ENCODE measurements around the gene KNCN. TPM values are rescaled to one million over a fixed set of nuclear protein-coding genes. Genes with fewer than 3 reads are reported as not detected.
A peak's percentile ranks its signal among the peaks of the same experiment; 100 is the strongest.

The KNCN gene
- total and polyA plus RNA-seq, 2 experiments from 2014 or later, result not detected

DNA sequence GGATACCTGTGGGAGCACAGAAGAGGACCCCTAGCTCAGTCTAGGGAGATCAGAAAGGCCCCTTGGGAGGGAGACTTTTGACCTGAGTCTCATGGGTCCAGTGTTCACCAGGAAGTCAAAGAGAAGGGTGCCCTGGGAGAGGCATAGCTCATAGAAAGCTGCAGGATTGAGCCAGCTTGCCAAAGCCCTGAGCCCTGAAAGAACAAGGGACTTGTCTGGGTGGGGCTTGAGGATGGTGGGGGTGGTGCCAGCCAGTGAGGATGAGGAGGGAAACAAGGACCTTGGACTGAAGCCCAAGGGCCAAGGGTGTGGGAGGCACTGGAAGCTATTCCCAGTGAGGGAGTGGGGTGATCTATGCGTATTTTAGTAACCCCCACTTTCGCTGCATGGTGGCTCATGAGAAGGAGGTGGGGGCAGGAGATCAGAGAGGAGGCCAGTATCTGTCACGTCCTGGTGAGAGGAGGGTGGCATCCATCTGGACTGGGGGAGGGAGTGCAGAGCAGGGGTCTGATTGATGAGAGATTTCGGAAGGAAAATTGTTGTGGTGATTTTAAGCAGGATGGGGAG is 33.4 kb downstream of the KNCN start:
- peaks cover 52% of the 10 kb centered on the region for H3K27me3 Mint-ChIP-seq (ENCODE audit: insufficient read depth, low read depth, poor library complexity)
- H3K4me3 Mint-ChIP-seq, result no peak overlapping the region
- Histone ChIP-seq H3K4me2 (peak overlapping the region; percentile 74), H4K20me1 (replicated peaks; ENCODE audit: insufficient read depth) (no peaks in the 10 kb centered on the region), H3K4me3 (no peak overlapping the region), H3K79me2 (replicated peaks; ENCODE audit: insufficient read depth) (no peaks in the 10 kb centered on the region), H3K27ac (ENCODE audit: low read depth) (no peak overlapping the region), H3K9me2 (ENCODE audit: insufficient read depth) (no peaks in the 10 kb centered on the region), H2AFZ (no peak overlapping the region), H3K27me3 (ENCODE audit: insufficient read depth) (peaks cover 82% of the 10 kb centered on the region), H3K36me3 (ENCODE audit: insufficient read depth) (no peaks in the 10 kb centered on the region), H3K4me1 (ENCODE audit: insufficient read depth) (peaks cover 47% of the 10 kb centered on the region), H3F3A (replicated peaks; ENCODE audit: low read depth) (0 out of 2 replicates have a peak, but pooled peaks cover 5% of the 10 kb centered on the region)
- no peak for DNase-seq (ENCODE audit: low spot score)
- peaks cover 61% of the 10 kb centered on the region for H3K4me1 Mint-ChIP-seq
- no peak overlapping the region for H3K27ac Mint-ChIP-seq
- H3K36me3 Mint-ChIP-seq (ENCODE audit: low read depth), result no peaks in the 10 kb centered on the region
- no peak for TF ChIP-seq ZNF114 (CRISPR knock-in tag; IDR thresholded peaks at IDR 0.05)
- TF ChIP-seq, protein P1, sequence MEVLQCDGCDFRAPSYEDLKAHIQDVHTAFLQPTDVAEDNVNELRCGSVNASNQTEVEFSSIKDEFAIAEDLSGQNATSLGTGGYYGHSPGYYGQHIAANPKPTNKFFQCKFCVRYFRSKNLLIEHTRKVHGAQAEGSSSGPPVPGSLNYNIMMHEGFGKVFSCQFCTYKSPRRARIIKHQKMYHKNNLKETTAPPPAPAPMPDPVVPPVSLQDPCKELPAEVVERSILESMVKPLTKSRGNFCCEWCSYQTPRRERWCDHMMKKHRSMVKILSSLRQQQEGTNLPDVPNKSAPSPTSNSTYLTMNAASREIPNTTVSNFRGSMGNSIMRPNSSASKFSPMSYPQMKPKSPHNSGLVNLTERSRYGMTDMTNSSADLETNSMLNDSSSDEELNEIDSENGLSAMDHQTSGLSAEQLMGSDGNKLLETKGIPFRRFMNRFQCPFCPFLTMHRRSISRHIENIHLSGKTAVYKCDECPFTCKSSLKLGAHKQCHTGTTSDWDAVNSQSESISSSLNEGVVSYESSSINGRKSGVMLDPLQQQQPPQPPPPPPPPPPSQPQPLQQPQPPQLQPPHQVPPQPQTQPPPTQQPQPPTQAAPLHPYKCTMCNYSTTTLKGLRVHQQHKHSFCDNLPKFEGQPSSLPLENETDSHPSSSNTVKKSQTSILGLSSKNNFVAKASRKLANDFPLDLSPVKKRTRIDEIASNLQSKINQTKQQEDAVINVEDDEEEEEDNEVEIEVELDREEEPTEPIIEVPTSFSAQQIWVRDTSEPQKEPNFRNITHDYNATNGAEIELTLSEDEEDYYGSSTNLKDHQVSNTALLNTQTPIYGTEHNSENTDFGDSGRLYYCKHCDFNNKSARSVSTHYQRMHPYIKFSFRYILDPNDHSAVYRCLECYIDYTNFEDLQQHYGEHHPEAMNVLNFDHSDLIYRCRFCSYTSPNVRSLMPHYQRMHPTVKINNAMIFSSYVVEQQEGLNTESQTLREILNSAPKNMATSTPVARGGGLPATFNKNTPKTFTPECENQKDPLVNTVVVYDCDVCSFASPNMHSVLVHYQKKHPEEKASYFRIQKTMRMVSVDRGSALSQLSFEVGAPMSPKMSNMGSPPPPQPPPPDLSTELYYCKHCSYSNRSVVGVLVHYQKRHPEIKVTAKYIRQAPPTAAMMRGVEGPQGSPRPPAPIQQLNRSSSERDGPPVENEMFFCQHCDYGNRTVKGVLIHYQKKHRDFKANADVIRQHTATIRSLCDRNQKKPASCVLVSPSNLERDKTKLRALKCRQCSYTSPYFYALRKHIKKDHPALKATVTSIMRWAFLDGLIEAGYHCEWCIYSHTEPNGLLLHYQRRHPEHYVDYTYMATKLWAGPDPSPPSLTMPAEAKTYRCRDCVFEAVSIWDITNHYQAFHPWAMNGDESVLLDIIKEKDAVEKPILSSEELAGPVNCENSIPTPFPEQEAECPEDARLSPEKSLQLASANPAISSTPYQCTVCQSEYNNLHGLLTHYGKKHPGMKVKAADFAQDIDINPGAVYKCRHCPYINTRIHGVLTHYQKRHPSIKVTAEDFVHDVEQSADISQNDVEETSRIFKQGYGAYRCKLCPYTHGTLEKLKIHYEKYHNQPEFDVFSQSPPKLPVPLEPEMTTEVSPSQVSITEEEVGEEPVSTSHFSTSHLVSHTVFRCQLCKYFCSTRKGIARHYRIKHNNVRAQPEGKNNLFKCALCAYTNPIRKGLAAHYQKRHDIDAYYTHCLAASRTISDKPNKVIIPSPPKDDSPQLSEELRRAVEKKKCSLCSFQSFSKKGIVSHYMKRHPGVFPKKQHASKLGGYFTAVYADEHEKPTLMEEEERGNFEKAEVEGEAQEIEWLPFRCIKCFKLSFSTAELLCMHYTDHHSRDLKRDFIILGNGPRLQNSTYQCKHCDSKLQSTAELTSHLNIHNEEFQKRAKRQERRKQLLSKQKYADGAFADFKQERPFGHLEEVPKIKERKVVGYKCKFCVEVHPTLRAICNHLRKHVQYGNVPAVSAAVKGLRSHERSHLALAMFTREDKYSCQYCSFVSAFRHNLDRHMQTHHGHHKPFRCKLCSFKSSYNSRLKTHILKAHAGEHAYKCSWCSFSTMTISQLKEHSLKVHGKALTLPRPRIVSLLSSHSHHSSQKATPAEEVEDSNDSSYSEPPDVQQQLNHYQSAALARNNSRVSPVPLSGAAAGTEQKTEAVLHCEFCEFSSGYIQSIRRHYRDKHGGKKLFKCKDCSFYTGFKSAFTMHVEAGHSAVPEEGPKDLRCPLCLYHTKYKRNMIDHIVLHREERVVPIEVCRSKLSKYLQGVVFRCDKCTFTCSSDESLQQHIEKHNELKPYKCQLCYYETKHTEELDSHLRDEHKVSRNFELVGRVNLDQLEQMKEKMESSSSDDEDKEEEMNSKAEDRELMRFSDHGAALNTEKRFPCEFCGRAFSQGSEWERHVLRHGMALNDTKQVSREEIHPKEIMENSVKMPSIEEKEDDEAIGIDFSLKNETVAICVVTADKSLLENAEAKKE (CRISPR knock-in tag; IDR thresholded peaks at IDR 0.05), result no peak
- no peak for TF ChIP-seq EZH2 (IDR thresholded peaks at IDR 0.05; ENCODE audit: low read depth, unreplicated experiment)
- TF ChIP-seq EZH2phosphoT487 (IDR thresholded peaks at IDR 0.05; ENCODE audit: unreplicated experiment), result no peak
- TF ChIP-seq CREB1 (CRISPR knock-in tag; IDR thresholded peaks at IDR 0.05; ENCODE audit: low read depth), result no peak
- no peak for TF ChIP-seq POLR2AphosphoS5 (IDR thresholded peaks at IDR 0.05; ENCODE audit: low read depth)
- TF ChIP-seq, protein P2, sequence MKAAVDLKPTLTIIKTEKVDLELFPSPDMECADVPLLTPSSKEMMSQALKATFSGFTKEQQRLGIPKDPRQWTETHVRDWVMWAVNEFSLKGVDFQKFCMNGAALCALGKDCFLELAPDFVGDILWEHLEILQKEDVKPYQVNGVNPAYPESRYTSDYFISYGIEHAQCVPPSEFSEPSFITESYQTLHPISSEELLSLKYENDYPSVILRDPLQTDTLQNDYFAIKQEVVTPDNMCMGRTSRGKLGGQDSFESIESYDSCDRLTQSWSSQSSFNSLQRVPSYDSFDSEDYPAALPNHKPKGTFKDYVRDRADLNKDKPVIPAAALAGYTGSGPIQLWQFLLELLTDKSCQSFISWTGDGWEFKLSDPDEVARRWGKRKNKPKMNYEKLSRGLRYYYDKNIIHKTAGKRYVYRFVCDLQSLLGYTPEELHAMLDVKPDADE (IDR thresholded peaks at IDR 0.05), result no peak
- TF ChIP-seq NANOG (IDR thresholded peaks at IDR 0.05; ENCODE audit: borderline replicate concordance), result no peak
- TF ChIP-seq STAT1 (IDR thresholded peaks at IDR 0.05; ENCODE audit: unreplicated experiment), result no peak
- TF ChIP-seq, protein P3, sequence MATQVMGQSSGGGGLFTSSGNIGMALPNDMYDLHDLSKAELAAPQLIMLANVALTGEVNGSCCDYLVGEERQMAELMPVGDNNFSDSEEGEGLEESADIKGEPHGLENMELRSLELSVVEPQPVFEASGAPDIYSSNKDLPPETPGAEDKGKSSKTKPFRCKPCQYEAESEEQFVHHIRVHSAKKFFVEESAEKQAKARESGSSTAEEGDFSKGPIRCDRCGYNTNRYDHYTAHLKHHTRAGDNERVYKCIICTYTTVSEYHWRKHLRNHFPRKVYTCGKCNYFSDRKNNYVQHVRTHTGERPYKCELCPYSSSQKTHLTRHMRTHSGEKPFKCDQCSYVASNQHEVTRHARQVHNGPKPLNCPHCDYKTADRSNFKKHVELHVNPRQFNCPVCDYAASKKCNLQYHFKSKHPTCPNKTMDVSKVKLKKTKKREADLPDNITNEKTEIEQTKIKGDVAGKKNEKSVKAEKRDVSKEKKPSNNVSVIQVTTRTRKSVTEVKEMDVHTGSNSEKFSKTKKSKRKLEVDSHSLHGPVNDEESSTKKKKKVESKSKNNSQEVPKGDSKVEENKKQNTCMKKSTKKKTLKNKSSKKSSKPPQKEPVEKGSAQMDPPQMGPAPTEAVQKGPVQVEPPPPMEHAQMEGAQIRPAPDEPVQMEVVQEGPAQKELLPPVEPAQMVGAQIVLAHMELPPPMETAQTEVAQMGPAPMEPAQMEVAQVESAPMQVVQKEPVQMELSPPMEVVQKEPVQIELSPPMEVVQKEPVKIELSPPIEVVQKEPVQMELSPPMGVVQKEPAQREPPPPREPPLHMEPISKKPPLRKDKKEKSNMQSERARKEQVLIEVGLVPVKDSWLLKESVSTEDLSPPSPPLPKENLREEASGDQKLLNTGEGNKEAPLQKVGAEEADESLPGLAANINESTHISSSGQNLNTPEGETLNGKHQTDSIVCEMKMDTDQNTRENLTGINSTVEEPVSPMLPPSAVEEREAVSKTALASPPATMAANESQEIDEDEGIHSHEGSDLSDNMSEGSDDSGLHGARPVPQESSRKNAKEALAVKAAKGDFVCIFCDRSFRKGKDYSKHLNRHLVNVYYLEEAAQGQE (IDR thresholded peaks at IDR 0.05; ENCODE audit: unreplicated experiment), result no peak
- no peak for TF ChIP-seq JUNB (IDR thresholded peaks at IDR 0.05; ENCODE audit: unreplicated experiment)
- TF ChIP-seq, protein P4, sequence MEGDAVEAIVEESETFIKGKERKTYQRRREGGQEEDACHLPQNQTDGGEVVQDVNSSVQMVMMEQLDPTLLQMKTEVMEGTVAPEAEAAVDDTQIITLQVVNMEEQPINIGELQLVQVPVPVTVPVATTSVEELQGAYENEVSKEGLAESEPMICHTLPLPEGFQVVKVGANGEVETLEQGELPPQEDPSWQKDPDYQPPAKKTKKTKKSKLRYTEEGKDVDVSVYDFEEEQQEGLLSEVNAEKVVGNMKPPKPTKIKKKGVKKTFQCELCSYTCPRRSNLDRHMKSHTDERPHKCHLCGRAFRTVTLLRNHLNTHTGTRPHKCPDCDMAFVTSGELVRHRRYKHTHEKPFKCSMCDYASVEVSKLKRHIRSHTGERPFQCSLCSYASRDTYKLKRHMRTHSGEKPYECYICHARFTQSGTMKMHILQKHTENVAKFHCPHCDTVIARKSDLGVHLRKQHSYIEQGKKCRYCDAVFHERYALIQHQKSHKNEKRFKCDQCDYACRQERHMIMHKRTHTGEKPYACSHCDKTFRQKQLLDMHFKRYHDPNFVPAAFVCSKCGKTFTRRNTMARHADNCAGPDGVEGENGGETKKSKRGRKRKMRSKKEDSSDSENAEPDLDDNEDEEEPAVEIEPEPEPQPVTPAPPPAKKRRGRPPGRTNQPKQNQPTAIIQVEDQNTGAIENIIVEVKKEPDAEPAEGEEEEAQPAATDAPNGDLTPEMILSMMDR (conservative IDR thresholded peaks at IDR 0.05; ENCODE audit: low read depth in 2 of 2), result no peak
- no peak for TF ChIP-seq ZNF331 (CRISPR knock-in tag; IDR thresholded peaks at IDR 0.05; ENCODE audit: low read depth)
- ATAC-seq, result no peak
- H3K9me3 Mint-ChIP-seq, result peaks cover 3% of the 10 kb centered on the region; the same call in 1 of the 3 replicates
